Astrocyte of the cerebellum (primary cell): ENCODE measurements around the gene IRF2.

Source experiments
- DNase-seq: peaks from one replicate; pipeline ENCODE4 v3.0.0-alpha.2; 2011; ENCODE audit warnings: low read depth
- H3K4me3 ChIP-seq: 2 replicates; pipeline ENCODE4 v1.5.1; 2011; ENCODE audit warnings: mild to moderate bottlenecking, low read depth, low read length, moderate library complexity
- in situ Hi-C: cut with HindIII; loops from 2 replicates; pipeline ENCODE4 v1.10.0; 2017; ENCODE audit warnings: low sequenced_read_pairs
- TF ChIP-seq, protein P1 (sequence below): IDR thresholded peaks from 2 replicates; pipeline ENCODE4 v1.5.1; 2012; ENCODE audit warnings: low read length, low read depth, moderate library complexity, mild to moderate bottlenecking; ENCODE audit errors: missing control alignments

Gene IRF2

GRCh38 chr4:184402239-184402638 lies 72.1 kb downstream of the IRF2 start:
- H3K4me3 ChIP-seq = no peak overlapping the region
- TF ChIP-seq, protein P1, sequence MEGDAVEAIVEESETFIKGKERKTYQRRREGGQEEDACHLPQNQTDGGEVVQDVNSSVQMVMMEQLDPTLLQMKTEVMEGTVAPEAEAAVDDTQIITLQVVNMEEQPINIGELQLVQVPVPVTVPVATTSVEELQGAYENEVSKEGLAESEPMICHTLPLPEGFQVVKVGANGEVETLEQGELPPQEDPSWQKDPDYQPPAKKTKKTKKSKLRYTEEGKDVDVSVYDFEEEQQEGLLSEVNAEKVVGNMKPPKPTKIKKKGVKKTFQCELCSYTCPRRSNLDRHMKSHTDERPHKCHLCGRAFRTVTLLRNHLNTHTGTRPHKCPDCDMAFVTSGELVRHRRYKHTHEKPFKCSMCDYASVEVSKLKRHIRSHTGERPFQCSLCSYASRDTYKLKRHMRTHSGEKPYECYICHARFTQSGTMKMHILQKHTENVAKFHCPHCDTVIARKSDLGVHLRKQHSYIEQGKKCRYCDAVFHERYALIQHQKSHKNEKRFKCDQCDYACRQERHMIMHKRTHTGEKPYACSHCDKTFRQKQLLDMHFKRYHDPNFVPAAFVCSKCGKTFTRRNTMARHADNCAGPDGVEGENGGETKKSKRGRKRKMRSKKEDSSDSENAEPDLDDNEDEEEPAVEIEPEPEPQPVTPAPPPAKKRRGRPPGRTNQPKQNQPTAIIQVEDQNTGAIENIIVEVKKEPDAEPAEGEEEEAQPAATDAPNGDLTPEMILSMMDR = no peak
- DNase-seq = no peak
- in situ Hi-C loops = no loop called here

GRCh38 chr4:184401397-184402171 lies 72.8 kb downstream of the IRF2 start:
- DNase-seq = no peak
- H3K4me3 ChIP-seq = no peak overlapping the region
- TF ChIP-seq, protein P1 = no peak
- in situ Hi-C loops = no loop called here

DNA sequence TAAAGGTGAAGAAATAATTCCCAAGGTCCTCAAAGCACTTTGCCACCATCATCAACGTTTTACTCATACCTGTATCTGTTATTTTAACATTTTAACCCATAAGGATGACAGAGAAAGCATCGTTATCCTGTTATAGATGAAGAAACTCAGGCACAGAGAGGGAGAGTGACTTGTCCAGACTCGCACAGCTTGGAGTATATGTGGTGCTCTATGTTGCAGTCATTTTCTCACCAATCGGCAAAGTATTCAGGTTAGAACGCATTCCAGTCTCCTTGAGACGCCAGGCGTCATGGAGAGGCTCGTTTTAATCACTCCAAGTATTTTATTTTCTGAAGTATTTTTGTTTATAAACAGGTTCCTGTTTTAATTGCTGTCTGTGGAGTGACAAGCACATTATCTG lies 73.5 kb downstream of the IRF2 start:
- TF ChIP-seq, protein P1 = no peak
- in situ Hi-C loops = no loop called here
- no peak overlapping the region for H3K4me3 ChIP-seq
- DNase-seq = no peak

- TF ChIP-seq, protein P1 = peak; percentile 49
- peak; percentile 94 for DNase-seq
- H3K4me3 ChIP-seq = no peak overlapping the region
- in situ Hi-C loops = no loop called here
Measured at GRCh38 chr4:184400375-184400870, 73.9 kb downstream of the IRF2 start.

GRCh38 chr4:184399512-184399908 lies 74.8 kb downstream of the IRF2 start:
- in situ Hi-C loops = no loop called here
- no peak overlapping the region for H3K4me3 ChIP-seq
- TF ChIP-seq, protein P1 = no peak
- DNase-seq = no peak

DNA sequence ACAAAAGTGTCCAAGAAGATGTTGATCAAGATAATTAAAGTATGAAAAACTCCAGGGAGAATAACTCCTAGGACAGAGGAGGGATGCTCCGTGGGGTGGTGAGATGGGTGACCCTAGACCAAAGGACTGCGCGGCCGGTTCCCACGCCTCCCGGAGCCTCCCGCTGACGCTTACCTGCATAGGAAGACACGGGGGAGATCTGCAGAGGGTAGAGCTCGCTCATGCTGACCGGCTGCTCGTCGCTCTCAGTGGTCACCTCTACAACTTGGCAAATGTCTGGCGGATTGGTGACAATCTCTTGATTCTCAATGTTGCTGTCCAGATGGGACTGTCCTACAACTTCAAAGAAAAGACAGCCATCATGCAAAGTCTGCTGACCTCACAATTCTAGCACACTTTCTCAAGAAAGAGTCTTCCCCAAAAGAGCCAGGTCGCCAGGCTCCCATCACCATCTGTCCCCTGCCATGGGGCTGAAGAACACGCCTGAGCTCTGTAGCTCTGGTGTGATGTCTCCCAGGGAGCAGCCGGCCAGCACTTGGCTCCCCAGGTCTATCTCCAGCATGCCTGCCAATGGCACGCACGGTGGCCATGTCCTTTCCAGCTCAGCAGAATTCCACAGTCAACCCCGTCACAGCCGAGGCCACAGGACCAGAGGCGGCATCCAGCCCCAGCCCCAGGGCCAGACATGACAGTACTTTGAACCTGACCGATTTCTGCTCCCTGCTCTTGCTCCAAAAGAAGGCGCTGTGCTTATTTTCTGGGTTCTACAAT lies 75.4 kb downstream of the IRF2 start:
- no peak overlapping the region for H3K4me3 ChIP-seq
- TF ChIP-seq, protein P1 = no peak
- in situ Hi-C loops = no loop called here

More for the DNA sequence above, 75.4 kb downstream of the IRF2 start:
- no peak for DNase-seq
